Measurements from ENCODE around the gene SLX9. TPM values are rescaled to one million over a fixed set of nuclear protein-coding genes. Genes with fewer than 3 reads are reported as not detected.
A peak's percentile ranks its signal among the peaks of the same experiment; 100 is the strongest.

SLX9 gene
- total RNA-seq, 4 donors from 2014 or later = 8.6 to 24.3 (median 10.5) TPM; not detected in 1

DNA sequence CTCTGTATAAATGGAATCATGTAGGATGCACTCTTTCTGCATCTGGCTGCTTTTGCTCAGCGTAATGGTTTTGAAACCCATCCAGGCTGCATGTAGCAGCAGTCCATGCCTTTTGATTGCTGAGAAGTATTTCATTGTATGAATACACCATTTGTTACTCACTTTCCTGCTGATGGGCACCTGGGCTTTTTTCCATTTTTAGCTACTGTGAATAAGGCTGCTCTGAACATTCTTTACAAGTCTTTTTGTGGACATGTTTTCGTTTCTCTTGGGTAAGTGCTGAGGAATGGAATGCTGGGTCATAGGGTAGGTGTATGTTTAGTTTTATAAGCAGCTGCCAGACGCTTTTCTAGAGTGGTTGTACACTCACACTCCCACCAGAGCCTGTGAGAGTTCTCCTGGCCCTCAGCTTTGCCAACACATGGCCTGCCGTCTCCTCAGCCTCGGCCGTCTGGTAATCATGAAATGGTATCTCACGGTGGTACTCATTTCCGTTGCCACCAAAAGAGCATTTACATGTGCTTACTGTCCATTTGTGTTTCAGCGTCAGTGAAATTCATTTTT lies 22.7 kb downstream of the SLX9 start:
- intact Hi-C loops (cut with DNase I; ENCODE audit: low total_unique reads) = no loop called here
- no peaks in the 10 kb centered on the region for H3K27me3 ChIP-seq
- DNase-seq = peak in 1 of 2 donors; percentile 60

DNA sequence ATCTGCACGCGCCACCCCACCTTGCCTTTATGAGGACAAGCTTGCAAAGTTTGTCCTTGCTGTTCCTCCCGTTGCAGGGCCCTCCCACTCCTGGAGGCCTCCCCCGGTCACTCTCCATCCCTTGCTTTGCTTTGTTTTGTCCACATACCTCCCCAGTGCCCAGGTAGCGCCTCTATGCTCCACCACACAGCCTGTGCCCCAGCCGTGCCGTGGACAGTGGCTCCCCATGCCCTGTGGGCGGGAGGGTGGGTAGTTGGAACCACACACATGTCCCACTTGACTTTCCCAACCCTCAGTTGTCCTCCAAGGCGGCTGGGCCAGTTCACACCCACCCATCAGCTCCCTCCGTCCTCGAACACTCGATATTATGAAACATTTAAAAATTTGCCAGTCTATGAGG lies 24.6 kb downstream of the SLX9 start:
- intact Hi-C loops (cut with DNase I; ENCODE audit: low total_unique reads) = no loop called here
- H3K27me3 ChIP-seq = no peaks in the 10 kb centered on the region
- H3K4me3 ChIP-seq = no peak overlapping the region
- H3K9me3 ChIP-seq = no peaks in the 10 kb centered on the region
- no peak for TF ChIP-seq POLR2A (IDR thresholded peaks at IDR 0.05)
- TF ChIP-seq, protein P1, sequence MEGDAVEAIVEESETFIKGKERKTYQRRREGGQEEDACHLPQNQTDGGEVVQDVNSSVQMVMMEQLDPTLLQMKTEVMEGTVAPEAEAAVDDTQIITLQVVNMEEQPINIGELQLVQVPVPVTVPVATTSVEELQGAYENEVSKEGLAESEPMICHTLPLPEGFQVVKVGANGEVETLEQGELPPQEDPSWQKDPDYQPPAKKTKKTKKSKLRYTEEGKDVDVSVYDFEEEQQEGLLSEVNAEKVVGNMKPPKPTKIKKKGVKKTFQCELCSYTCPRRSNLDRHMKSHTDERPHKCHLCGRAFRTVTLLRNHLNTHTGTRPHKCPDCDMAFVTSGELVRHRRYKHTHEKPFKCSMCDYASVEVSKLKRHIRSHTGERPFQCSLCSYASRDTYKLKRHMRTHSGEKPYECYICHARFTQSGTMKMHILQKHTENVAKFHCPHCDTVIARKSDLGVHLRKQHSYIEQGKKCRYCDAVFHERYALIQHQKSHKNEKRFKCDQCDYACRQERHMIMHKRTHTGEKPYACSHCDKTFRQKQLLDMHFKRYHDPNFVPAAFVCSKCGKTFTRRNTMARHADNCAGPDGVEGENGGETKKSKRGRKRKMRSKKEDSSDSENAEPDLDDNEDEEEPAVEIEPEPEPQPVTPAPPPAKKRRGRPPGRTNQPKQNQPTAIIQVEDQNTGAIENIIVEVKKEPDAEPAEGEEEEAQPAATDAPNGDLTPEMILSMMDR (IDR thresholded peaks at IDR 0.05) = no peak
- H3K27ac ChIP-seq = no peak overlapping the region
- no peaks in the 10 kb centered on the region for H3K36me3 ChIP-seq
- peaks cover 11 to 21% of the 10 kb centered on the region in 2 donors for H3K4me1 ChIP-seq
- no peak for DNase-seq

More for the DNA sequence above, 22.7 kb downstream of the SLX9 start:
- Histone ChIP-seq H3K36me3 (no peaks in the 10 kb centered on the region), H3K4me1 (peaks cover 13 to 32% of the 10 kb centered on the region in 2 donors), H3K4me3 (no peak overlapping the region), H3K27ac (peak overlapping the region; percentile 71 to 76), H3K9me3 (no peaks in the 10 kb centered on the region)
- TF ChIP-seq, protein P1 (IDR thresholded peaks at IDR 0.05) = no peak

DNA sequence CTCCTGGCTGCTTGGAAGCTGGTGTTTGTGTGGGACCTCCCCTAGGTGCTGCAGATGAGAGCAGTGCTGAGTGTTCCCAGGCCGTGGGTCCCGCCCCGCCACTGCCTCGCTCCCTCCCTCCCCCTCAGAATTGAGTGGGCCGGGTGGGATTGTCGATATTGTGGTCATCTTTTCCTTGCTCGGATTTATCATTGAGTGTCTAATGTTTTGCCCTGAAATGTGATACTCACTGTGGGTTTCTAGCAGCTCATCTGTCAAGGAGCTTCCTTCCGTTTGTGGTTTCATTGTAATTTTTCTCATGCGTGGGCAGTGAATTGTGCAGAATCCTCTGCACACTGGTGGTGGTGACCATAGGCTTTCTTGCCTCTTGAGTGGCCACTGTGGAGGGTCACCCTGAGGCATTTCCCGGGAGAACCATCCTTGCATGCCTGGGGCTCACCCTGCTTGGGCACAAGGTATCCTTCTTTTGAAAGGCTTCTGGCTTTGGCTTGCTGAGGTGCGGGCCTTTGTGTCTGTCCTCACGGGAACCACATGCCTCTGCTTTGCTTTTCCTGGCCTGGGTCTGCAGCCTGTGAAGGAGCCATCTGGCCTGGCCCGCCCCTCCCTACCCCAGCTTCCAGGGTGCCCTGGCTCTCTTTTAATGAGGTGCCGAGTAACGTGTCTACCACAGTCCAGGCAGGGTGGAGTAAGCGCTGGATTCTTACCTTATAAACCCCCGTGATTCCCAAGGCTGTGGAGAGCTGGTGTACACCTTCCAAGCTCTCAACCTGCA lies 25.6 kb downstream of the SLX9 start:
- Histone ChIP-seq H3K4me1 (peaks cover 3 to 10% of the 10 kb centered on the region in 2 donors), H3K36me3 (no peaks in the 10 kb centered on the region), H3K9me3 (no peaks in the 10 kb centered on the region), H3K4me3 (no peak overlapping the region), H3K27ac (no peak overlapping the region), H3K27me3 (no peaks in the 10 kb centered on the region)
- TF ChIP-seq POLR2A (IDR thresholded peaks at IDR 0.05) = no peak
- TF ChIP-seq, protein P1 (IDR thresholded peaks at IDR 0.05) = no peak
- intact Hi-C loops (cut with DNase I; ENCODE audit: low total_unique reads) = no loop called here
- no peak for DNase-seq

DNA sequence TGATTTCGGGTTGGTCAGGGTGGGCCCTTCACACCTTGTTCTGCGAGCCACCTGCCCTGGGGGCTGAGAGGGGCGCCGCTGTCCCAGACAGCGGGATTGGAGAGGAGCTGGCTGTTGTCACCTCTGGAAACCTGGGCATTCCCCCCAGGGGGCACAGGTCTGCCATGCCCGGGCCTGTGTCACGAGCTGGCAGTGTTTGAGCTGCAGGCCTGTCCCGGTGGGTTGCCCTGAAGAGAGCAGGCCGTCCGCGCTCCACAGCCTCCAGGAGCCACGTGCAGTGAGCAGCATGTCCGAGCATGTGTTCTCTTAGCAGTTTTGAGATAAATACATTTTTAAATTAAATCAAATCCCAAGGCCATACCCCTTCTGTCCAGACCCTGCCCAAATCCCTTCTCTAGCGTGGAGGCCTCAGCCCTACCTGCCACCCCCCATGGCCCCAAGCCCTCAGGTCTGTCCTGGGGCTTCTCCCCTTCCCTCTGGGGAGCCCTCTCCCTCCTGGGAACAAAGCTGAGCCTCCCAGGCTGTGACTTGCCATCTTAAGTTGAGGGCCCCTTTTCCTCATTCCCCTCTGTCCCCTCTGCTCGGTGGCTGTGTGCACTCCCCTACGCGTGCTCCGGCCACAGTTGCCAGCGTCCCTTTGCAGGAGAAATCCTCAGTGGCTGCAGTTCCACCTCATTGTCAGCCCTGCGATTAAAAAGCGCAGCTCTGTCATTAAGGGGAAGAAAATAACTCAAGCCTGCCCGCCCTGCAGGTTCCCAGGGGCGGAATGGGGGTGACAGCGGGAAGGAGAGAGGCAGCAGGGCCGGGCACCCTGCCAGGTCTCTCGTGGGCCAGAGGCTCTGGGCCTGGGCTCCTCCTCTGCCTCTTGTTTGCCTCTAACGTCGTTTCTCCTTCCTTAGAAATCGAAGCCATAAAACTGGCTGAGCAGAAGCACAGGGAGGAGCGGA lies 26.6 kb downstream of the SLX9 start:
- Histone ChIP-seq H3K27ac (peak overlapping the region; percentile 59 to 64), H3K4me1 (peaks cover 3 to 8% of the 10 kb centered on the region in 2 donors)
- no peak for TF ChIP-seq POLR2A (IDR thresholded peaks at IDR 0.05)
- TF ChIP-seq, protein P1 (IDR thresholded peaks at IDR 0.05) = no peak

More for the DNA sequence above, 26.6 kb downstream of the SLX9 start:
- DNase-seq = peak; percentile 69 to 74
- Histone ChIP-seq H3K27me3 (no peaks in the 10 kb centered on the region), H3K4me3 (peak overlapping the region; percentile 7 to 10), H3K9me3 (no peaks in the 10 kb centered on the region), H3K36me3 (no peaks in the 10 kb centered on the region)
- intact Hi-C loops (cut with DNase I; ENCODE audit: low total_unique reads) = no loop called here

All from uterus (tissue), 4 donors.